ENCODE results near the gene MACROD2.

MACROD2 gene

DNA sequence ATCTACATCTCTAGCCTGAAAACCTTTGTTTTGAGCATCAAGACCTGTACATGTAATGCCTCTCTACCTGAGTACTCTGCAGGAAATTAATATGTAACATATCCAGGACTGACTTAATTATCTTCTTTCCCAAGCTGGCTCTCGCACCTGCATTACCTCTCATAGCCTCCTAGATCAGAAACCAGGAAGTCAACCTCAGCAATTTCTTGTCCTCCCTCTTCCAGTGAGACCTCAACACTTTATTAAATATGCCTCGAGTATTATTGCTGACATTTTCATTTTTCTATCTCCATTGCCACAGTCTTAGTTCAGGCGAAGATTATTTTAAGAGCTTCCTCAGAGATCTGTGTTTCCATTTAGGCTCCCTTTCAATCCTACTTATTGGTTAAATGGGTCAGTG is 69.0 kb downstream of the MACROD2 start:
- H3K79me2 ChIP-seq (ENCODE audit: insufficient read depth, low read length) = no peaks in the 10 kb centered on the region
- H4K20me1 ChIP-seq (ENCODE audit: low read depth, low read length) = no peaks in the 10 kb centered on the region
- no peaks in the 10 kb centered on the region for H3F3A ChIP-seq (ENCODE audit: insufficient read depth)
- no peak overlapping the region for H3K9ac ChIP-seq (ENCODE audit: low read length)
- H3K9me2 ChIP-seq (replicated peaks; ENCODE audit: insufficient read depth, low read length) = no peaks in the 10 kb centered on the region
- no peak overlapping the region for H3K4me2 ChIP-seq (ENCODE audit: low read depth, low read length, poor library complexity, severe bottlenecking)
- no peaks in the 10 kb centered on the region for H3K9me3 ChIP-seq (ENCODE audit: insufficient read depth, low read length)
- H3K36me3 ChIP-seq (ENCODE audit: low read length) = no peaks in the 10 kb centered on the region
- no peak for TF ChIP-seq EZH2phosphoT487 (conservative IDR thresholded peaks at IDR 0.05; ENCODE audit: low read length)
- TF ChIP-seq, protein P1, sequence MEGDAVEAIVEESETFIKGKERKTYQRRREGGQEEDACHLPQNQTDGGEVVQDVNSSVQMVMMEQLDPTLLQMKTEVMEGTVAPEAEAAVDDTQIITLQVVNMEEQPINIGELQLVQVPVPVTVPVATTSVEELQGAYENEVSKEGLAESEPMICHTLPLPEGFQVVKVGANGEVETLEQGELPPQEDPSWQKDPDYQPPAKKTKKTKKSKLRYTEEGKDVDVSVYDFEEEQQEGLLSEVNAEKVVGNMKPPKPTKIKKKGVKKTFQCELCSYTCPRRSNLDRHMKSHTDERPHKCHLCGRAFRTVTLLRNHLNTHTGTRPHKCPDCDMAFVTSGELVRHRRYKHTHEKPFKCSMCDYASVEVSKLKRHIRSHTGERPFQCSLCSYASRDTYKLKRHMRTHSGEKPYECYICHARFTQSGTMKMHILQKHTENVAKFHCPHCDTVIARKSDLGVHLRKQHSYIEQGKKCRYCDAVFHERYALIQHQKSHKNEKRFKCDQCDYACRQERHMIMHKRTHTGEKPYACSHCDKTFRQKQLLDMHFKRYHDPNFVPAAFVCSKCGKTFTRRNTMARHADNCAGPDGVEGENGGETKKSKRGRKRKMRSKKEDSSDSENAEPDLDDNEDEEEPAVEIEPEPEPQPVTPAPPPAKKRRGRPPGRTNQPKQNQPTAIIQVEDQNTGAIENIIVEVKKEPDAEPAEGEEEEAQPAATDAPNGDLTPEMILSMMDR (IDR thresholded peaks at IDR 0.05; ENCODE audit: insufficient read depth, low read length, poor library complexity, severe bottlenecking) = no peak
- no peak overlapping the region for H3K27ac ChIP-seq (ENCODE audit: low read depth, low read length)
- no peak overlapping the region for H3K4me3 ChIP-seq (ENCODE audit: insufficient read depth, low read length, poor library complexity, severe bottlenecking)
- no peak overlapping the region for H2AFZ ChIP-seq (ENCODE audit: low read depth, low read length, severe bottlenecking)
- H3K27me3 ChIP-seq (ENCODE audit: low read length) = no peaks in the 10 kb centered on the region

DNA sequence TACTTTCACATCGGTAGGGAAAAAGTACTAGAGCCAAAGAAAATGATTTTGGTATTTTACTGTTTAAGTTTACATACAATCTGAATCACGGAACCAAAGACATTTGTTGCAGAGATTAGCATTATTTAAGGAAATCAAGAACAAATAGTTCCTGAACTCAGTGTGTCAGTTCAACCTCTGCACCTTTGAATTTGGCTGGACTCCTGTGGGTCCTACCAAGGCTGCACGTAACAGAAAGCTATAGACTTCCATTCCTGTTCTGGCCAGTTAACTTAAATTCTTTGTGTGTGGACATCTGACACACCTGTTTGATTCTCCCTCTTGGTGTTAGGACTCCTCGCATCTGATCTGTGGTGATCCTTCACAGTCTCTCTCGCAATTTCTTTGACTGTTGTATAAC is 69.6 kb downstream of the MACROD2 start:
- Histone ChIP-seq H3K4me2 (ENCODE audit: low read depth, low read length, poor library complexity, severe bottlenecking) (no peak overlapping the region), H3F3A (ENCODE audit: insufficient read depth) (no peaks in the 10 kb centered on the region), H3K9ac (ENCODE audit: low read length) (no peak overlapping the region), H3K79me2 (ENCODE audit: insufficient read depth, low read length) (no peaks in the 10 kb centered on the region), H3K4me3 (ENCODE audit: insufficient read depth, low read length, poor library complexity, severe bottlenecking) (no peak overlapping the region), H2AFZ (ENCODE audit: low read depth, low read length, severe bottlenecking) (no peak overlapping the region), H3K9me2 (replicated peaks; ENCODE audit: insufficient read depth, low read length) (no peaks in the 10 kb centered on the region), H3K9me3 (ENCODE audit: insufficient read depth, low read length) (no peaks in the 10 kb centered on the region), H3K27ac (ENCODE audit: low read depth, low read length) (no peak overlapping the region), H3K27me3 (ENCODE audit: low read length) (no peaks in the 10 kb centered on the region), H4K20me1 (ENCODE audit: low read depth, low read length) (no peaks in the 10 kb centered on the region), H3K36me3 (ENCODE audit: low read length) (no peaks in the 10 kb centered on the region)
- TF ChIP-seq, protein P1 (IDR thresholded peaks at IDR 0.05; ENCODE audit: insufficient read depth, low read length, poor library complexity, severe bottlenecking) = no peak
- TF ChIP-seq EZH2phosphoT487 (conservative IDR thresholded peaks at IDR 0.05; ENCODE audit: low read length) = no peak

DNA sequence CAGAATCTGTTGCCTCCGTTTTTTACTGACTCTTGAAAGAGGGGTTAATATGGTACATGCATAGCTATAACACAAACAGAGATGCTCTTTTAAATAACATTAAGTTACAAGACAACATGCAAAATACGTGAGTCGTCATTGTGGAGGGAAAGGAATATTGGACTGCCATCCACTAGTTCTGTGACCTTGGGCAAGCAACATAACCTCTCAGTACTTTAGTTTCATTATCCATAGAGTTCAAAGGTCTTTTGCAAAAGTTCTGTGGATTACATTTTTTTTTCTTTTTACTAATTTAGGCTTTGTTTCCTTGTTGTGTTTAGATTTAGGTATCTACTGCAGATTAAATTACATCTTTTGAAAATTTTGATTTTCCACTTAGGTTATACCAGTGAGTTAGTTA is 70.5 kb downstream of the MACROD2 start:
- H3K9ac ChIP-seq (ENCODE audit: low read length) = no peak overlapping the region
- H3K4me3 ChIP-seq (ENCODE audit: insufficient read depth, low read length, poor library complexity, severe bottlenecking) = no peak overlapping the region
- H3K27me3 ChIP-seq (ENCODE audit: low read length) = no peaks in the 10 kb centered on the region
- H3K27ac ChIP-seq (ENCODE audit: low read depth, low read length) = no peak overlapping the region
- H2AFZ ChIP-seq (ENCODE audit: low read depth, low read length, severe bottlenecking) = no peak overlapping the region
- no peaks in the 10 kb centered on the region for H3K9me3 ChIP-seq (ENCODE audit: insufficient read depth, low read length)
- H3K79me2 ChIP-seq (ENCODE audit: insufficient read depth, low read length) = no peaks in the 10 kb centered on the region
- no peak for TF ChIP-seq EZH2phosphoT487 (conservative IDR thresholded peaks at IDR 0.05; ENCODE audit: low read length)
- TF ChIP-seq, protein P1 (IDR thresholded peaks at IDR 0.05; ENCODE audit: insufficient read depth, low read length, poor library complexity, severe bottlenecking) = no peak
- H3K4me2 ChIP-seq (ENCODE audit: low read depth, low read length, poor library complexity, severe bottlenecking) = no peak overlapping the region
- no peaks in the 10 kb centered on the region for H4K20me1 ChIP-seq (ENCODE audit: low read depth, low read length)
- no peaks in the 10 kb centered on the region for H3F3A ChIP-seq (ENCODE audit: insufficient read depth)
- H3K36me3 ChIP-seq (ENCODE audit: low read length) = no peaks in the 10 kb centered on the region
- no peaks in the 10 kb centered on the region for H3K9me2 ChIP-seq (replicated peaks; ENCODE audit: insufficient read depth, low read length)
